SKM-1 treated with dmso at 0.1 percent for 144 hours (cell line): ENCODE data around the gene WWOX.
A peak's percentile ranks its signal among the peaks of the same experiment; 100 is the strongest.

Source experiments
- DNase-seq: peaks from one replicate; lab custom pipeline; 2025; ENCODE audit not compliant: unreplicated experiment; lab: John Stamatoyannopoulos, UW

WWOX gene

DNA sequence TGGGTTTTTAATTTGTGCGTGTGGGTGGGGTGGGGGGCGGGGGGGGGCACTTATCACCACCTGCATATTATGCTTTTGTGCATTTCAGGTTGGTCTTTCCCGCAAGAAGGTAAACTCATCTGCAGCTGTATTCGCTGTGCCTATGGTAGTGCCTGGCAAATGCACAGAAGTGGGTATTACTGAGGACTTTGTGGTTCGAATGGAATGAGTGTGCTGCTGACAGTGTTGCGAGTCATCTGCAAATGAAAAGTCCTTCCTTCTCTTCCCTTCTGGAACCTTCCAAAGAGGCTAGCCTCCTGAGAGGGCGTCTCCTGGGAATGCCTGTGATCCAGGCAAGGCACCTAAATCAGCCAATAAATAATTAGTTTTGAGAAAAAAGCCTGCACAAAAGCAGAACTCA, 968.1 kb downstream of the WWOX start:
- DNase-seq: no peak

DNA sequence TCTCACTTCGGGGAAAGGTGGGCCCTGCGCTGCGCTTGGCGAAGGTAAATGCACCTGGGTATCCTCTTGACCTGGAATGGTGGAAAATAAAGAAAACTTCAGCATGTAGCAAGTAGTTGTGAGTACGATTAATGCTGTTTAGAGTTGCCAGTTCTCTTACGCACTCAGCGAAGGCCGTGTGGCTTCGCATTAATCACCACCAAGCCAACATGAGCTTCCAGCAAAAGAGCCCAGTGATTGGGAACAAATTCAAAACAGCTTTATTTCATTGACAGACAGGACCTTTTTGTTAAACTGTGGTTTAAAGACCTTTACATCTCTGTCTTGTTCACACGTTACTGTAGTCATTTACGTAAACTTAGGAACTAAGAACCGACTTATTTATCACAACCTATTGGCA, 969.7 kb downstream of the WWOX start:
- DNase-seq: no peak

DNA sequence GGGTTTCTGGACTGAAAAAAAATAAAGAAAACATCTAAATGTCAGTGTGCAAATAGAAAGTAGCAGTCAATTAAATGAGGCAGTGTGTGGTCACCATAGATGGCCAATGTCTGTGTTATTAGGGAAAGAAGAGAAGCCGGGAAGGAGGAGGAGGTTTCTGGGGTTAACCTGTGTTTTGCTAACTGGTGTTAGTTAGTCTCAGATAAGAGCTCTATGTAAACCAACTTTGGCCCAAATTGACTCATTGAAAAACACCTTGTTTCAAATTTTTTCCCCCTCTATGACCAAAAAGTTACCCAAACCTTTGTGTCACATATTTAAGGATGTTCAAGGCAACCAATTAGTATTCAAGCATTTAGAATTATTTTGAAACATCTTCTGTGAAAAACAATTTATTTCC, 970.2 kb downstream of the WWOX start:
- DNase-seq: no peak

DNA sequence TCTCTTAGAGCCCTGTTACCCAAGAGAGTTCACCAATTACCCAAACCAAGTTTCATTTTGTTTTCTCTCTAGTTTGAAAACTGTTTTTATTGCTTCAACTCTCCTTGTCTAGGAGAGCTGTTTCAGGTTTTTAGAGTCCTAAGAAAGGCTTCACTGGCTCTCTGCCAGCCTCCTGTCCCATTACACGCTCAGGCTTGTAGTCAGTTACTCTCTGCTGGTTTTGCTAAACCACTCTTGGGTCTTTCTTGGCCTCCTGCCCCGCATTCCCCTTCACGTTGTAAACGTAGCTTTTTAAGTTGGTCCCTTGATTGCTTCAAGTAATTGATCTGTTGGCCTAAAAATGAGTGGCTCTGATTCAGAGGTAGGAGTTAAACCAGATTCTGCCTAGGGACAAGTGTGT, 972.0 kb downstream of the WWOX start:
- no peak for DNase-seq

DNA sequence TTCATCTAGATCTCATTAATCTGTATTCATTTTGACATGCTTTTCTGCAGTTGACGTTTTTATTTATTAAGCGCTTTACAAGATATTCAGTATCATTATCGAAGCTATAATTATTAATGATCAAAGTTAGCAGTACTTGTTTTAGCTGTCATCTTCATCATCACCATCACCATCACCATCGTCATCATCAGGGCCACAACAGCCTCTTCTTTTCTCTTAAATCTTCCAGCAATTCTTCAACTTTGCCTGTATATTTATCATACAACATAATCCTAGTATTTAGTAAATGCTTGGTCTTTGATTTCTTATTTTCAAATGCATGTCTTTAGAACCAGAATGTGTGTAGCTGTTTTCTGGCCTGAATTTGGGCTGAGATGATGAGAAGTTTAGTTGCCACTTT, 973.1 kb downstream of the WWOX start:
- DNase-seq: no peak

DNA sequence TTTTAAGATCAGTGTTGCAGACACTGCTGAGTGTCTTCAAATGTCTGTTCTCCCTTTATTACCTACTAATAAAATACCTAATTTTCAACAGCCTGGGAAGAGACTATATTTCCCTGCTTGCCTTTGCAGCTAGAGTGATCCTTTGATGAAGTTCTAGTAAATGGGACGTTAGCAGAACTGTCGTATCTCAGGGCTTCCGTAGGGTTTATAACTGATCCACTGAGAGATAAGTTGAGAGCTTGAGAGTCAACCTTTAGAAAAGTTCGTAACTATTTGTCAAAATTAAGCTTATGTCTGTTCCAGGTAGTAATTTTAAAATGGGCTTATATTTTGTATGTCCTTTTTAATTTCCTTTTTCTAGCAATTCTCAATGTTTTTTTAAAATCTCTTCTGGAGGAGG, 974.1 kb downstream of the WWOX start:
- DNase-seq: no peak

DNA sequence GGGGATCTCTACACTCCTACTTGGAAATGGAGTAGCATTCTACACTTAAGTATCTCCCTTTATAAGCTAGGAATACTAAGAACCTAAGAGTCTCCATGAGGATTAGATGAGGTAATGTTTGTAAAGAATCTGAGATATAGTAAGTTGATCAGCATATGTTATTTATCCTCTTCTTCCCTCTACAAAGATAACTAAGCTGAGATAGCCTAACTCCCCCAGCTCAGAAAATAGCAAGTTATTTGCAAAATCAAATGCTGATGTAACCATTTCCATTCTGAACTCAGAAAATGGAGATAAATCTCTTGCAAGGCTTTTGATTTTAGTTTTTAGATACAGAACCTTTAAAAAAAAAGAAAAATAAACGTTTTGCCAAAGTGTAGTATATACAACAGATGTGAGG, 975.1 kb downstream of the WWOX start:
- no peak for DNase-seq

DNA sequence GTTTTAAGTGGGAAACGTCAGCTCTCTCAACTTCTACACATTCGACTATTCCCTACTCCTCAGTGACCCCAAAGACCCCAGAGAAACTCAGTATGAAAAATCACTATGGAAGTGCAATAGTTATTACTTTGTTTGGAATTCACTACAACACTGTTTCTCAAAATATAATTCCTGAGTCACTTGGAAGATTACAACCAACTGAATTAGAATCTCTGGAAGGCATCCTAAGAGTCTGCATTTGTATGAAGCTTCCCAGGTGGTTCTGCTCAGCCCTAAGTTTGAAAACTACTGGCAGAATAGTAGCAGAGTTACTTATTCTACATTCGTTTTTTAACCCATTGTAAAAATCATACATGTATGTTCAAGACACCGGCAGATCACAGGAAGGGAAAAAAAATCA, 975.5 kb downstream of the WWOX start:
- DNase-seq: no peak

DNA sequence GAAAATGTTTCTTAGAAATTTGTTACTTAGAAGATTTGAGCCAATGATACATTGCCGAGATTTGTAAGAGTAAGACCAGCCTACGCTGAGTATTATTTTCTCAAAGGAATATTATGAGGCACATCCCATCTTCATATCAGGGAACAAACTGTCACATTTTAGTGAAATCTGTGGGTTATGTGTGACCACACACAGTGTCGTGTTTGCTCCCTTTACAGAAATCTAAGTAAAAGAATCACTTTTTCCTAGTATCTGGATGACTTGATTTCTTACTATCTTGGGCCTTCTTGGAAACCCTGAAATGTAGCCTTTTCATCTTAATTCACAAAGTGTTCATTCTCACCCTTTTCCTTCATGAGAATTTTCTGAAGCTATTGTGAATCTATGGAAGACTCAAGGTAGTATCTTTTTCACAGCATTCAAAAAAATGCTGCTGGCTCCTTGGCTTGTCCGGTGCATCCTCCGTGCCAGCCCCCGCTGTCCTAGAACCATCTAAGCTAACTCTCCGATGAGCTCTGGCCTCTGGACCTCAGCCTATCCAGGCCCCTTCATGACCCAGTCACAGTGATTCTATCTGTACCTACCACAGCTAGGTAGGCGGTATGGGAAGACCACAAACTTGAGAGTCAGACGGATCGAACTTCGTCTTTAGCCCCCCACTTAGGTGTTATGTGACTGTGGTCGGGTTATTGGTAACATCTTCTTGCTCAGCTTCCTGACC, 976.8 kb downstream of the WWOX start:
- no peak for DNase-seq

DNA sequence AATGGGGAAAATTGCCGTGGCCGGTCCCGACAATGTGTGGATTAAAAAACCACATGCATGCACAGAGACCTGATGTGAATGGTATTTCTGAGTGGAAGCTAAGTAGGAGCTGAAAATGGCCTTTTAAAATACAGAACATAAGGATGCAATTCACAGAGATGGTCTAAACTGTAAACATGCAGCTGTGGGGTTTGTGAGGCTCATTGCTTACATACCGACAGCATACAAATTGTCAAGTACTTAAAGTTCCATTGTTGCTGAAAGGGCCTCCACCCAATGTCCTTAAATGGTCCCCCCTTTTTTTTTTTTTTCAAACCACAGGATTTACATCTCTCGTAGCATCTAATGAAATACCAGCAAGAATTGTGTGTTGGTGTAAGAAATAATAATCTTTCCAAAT, 977.9 kb downstream of the WWOX start:
- DNase-seq: no peak

DNA sequence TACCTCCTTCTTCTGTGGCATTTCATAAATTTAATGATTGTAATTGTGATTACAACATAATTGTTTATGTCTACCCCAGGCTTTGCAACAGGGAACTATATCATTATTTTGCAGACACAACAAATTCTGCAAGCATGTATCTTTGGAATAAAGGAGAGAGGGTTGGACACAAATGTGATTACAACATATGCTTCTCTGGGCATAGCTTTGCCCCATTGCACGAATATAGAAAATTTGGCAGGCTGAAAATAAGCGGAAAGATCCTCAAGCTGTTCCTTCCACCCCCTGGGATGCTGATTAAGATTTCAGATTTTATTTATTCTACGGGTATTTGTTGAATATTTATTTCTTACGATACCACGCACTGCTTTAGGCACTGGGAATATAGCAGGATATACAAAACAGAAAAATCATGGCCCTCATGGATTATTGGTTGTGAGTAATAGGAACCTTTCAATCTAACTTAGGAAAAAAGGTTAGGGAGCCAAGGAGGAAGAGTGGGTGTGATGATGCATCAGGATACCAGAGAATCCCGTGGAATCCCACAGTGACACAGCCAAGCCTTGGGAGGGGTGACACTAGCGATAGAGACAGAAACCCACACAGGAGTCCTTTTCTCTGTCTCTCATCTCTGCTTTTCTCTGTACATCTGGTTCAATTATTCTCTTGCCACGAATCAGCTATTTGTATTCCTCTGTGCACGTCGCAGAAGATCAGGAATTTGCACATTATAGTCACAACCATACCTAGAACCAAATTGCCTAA, 980.4 kb downstream of the WWOX start:
- DNase-seq: no peak

DNA sequence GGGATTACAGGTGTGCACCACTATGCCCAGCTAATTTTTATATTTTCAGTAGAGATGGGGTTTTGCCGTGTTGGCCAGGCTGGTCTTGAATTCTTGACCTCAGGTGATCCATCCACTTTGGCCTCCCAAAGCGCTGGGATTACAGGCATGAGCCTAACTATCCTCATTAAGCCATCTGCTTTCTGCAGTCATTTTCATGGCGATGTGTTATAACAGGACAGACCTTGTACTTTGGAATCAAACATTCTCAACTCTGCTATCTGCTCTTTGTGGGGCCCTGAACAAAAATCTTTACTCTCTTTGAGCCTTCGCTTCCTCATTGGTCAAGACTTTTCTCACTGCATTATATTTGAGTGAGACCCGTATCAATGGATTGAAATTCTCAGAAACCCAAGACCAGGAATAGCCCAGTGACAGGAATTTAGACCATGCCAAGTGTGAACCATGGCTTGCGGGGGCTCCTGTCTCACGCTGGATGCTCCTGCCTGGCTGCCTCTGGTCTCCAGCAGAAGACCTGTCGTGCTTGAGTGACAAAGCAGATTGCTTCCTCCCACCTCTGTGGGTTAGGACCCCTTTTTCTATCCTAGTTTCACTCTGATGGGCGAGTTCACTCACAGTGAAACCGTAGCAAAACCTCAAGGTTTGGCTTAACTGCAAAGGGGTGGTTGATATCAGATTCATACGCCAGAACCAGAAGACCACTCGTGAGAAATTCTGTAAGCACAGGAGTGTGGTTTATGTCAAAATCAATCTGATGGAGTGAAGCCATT, 982.0 kb downstream of the WWOX start:
- DNase-seq: no peak

DNA sequence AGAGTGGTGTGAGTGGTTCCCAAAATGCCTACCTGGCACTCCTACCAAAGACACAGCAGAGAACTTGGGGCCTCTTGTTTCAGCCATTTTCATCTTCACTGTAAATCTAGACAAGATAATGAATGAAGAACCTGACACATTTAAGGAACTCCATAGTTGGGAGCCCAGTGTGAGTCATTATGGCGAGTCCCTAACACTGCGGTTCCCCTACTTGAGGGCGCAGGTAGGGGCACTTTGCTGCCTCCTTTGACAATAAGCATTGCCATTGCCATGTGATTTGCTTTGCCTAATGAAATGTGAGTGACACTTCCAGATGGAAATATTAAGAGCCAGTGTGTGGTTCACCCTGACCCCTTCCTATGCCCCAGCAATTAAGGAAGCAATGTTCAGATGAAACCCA, 983.5 kb downstream of the WWOX start:
- no peak for DNase-seq

DNA sequence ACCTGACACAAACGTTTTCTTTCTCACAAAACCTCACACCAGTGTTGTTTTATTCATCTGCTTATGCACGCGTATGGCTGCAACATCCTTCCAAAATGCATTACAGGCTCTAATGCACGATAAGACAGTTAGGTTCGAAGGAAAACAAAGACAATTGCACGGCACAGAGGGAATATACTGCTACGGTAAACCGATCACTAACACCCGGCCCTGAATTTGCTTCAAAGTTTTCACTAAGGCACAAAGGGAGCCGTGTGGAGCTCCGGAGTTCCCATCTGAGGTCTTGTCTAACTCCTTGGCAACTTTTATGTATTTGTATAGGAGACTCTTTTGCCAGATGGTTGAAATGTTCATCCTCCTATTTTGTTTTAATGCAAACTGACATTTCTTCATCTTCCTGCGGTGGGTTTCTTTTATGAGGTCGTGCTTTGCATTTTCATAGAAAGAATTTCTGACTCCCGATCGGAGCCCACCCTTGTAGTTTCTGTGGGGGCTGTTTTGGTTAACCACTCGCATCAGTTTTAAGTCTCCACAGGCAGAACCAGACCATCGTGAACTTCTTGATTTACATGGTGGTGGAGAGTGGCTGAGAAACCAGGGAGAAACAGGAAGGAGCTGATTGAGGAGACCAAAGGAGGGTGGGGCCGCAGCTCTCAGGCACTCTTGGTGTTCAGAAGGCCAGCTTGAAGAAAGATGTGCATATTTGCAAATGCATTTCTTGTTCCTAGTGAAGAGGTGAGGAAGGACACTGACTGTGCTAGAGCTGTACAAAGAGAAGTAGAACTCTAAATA, 984.2 kb downstream of the WWOX start:
- DNase-seq: no peak

DNA sequence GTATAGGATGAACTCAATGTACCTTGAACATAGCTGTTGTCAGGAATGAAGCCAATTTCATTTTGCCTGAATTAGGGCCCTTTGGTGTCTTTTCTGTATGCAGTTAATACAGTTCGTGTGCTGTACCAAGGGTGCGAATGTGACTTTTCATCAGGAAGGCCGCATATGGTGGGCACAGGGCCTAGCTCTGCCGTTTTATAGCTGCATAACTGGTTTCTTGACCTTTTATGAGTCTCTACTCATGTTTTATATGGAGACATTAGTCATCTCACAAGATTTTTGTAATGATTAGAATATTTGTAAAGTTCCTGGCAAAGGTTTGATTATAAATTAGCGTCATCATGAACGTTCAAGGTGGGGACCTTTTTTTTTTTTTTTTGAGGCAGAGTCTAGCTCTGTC, 989.5 kb downstream of the WWOX start:
- no peak for DNase-seq

DNA sequence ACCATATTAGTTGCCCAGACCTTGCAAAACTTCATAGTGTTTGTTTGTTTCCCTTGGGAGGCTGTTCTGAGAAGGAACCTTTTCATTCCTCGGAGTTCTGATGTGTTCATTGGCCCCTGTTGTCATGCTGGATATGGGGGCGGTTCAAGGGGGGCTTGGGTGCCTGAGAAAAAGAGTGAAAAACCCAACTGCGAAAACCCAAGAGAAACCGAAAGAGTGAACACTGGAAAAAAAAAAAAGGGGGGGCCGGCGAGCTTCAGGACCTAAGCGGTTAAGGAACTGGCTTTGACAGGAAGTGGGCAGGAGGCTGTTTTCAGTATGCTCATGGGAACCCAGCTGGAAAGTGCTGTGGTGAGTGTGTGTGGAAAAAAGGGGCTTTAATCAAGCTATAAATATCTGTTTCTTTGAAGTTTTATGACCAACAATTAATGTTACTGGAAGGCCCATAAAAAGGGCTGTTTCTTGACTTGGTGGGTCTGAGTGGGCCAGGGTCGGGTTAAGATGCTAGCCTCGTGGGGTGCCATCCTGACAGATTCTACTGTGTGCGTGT, 990.4 kb downstream of the WWOX start:
- DNase-seq: peak; percentile 80

DNA sequence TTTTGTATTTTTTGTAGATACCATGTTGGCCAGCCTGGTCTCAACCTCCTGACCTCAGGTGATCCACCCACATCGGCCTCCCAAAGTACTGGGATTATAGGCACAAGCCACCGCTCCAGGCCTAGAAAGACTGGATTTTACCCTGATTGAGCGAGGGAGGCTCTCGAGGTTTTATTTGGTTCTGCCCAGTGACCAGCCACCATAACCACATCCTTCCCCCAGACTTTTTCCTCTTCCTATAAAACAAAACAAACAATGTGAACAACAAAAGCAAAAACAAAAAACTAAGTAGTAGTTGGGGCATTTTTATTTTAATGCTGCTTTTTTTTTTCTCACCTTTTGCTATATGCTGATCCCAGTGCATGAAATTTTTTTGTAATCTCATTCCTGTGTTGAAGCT, 991.5 kb downstream of the WWOX start:
- no peak for DNase-seq

DNA sequence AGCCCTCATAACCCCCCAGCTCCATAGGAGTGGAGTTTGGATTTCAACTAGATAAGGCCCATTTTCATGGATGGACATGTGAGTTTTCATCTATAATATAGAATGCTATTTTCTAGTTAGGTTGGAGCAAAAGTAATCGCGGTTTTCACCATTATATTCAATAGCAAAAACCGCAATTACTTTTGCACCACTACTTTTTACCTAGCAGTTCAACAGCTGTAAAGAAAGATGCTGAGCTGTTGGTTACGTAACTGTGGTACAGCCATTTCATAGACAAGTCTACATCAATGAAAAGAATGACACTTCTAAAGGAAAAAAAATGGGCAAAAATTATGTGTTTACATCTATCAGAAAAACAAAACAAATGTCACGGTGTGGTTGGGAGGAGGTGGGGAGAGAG, 993.4 kb downstream of the WWOX start:
- peak; percentile 28 for DNase-seq

DNA sequence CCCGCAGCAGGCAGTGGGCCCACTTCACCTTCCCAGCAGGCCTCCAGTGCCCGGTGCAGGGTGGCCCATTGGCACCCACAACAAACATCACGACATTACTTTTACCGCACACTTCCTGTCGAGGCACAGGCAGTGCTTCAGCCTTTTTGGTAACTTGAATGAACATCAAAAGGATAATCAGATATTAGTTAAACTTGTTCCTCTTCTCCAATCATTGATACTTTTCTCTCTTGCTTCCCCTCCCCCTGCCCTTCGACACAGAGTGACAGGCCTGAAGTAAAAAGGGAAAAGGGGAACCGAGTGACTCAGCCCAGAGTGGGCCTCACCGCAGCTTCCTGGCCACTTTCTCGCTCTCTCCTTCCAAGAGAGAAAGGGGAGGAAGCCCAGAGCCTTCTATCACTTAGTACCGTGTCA, 994.1 kb downstream of the WWOX start:
- peak; percentile 94 for DNase-seq

DNA sequence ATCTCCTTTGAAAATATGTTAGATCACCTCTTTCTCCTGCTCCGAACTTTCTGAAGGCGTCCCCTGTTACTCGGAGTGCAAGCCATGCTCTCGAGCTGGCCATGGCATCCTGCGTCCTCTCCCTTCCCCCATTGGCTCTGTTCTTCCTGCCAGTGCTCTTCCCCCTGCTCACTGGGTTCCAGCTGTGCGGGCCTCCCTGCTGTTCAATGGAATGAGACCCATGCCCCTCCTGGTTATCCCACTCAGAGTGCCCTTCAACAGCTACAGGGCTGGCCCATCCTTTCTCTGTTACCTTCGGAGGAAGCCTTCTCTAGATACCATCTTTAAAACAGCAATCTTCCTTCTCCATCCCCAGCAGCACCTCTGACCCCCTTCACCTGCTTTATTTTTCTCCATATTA, 996.8 kb downstream of the WWOX start:
- no peak for DNase-seq

DNA sequence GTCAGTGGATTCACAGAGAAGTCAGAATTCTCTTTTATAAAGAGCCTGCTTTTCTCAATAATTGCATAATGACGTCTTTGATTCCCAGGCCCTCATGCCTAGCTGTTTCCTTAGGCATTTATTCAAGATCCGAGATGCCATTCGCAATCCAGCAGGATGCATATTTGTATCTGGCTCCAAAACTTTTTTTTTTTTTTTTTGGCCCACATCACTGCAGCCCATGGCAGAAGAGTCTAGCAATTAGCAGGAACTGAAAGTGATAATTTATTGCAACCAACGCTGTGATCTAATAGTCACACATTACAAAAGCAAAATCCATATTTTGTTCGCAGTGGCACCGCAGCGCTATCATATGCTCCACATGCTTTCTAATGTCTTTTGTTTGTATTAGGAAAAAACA, 997.7 kb downstream of the WWOX start:
- DNase-seq: no peak
